ENCODE results near the gene NDUFB6.
A peak's percentile ranks its signal among the peaks of the same experiment; 100 is the strongest.
"Not testable (repeated sequence)": the region's sequence is repeated elsewhere in the genome, so short reads cannot be mapped to it uniquely, and the experiment has no call there.

The NDUFB6 gene

GRCh38 chr9:32551276-32552051 lies 21.5 kb downstream of the NDUFB6 start:
- DNase-seq (ENCODE audit: extremely low spot score) = peak; percentile 25
- ChIA-PET CTCF (no interaction called here), POLR2A (interaction anchor here (0.7 to 1.5 kb wide), 7 partner anchors 13 to 167 kb away, joined by 3 to 6 read pairs (median 3); partner anchors contain the start of genes ACO1, NDUFB6 and RIGI)

GRCh38 chr9:32550562-32551275 lies 22.2 kb downstream of the NDUFB6 start:
- POLR2A ChIA-PET = interaction anchor here (1.0 to 1.5 kb wide), 6 partner anchors 12 to 166 kb away, joined by 3 to 6 read pairs (median 3); partner anchors contain the start of genes ACO1 and NDUFB6
- DNase-seq (ENCODE audit: extremely low spot score) = peak; percentile 94
- TF ChIP-seq CTBP1 (IDR thresholded peaks at IDR 0.05; ENCODE audit: borderline replicate concordance) = no peak
- no peak for TF ChIP-seq FOXK2 (IDR thresholded peaks at IDR 0.05)
- TF ChIP-seq LEF1 (IDR thresholded peaks at IDR 0.05; ENCODE audit: borderline replicate concordance) = no peak
- TF ChIP-seq FOXA1 (IDR thresholded peaks at IDR 0.05) = no peak
- peak; percentile 39; the same call in 1 of the 2 replicates for TF ChIP-seq PKNOX1 (IDR thresholded peaks at IDR 0.05)
- TF ChIP-seq L3MBTL2 (conservative IDR thresholded peaks at IDR 0.05) = no peak
- TF ChIP-seq ELF4 (IDR thresholded peaks at IDR 0.05) = no peak

More at GRCh38 chr9:32551276-32552051, 21.5 kb downstream of the NDUFB6 start:
- TF ChIP-seq FOXM1 (IDR thresholded peaks at IDR 0.05; ENCODE audit: borderline replicate concordance) (no peak), L3MBTL2 (conservative IDR thresholded peaks at IDR 0.05) (peak; percentile 45; the same call in 1 of the 2 replicates)

GRCh38 chr9:32550150-32550561 lies 22.8 kb downstream of the NDUFB6 start:
- TF ChIP-seq NFRKB (IDR thresholded peaks at IDR 0.05) (no peak), SUZ12 (IDR thresholded peaks at IDR 0.05) (no peak), SP1 (IDR thresholded peaks at IDR 0.05) (no peak), PKNOX1 (IDR thresholded peaks at IDR 0.05) (no peak), FOXA1 (IDR thresholded peaks at IDR 0.05) (no peak), BHLHE40 (IDR thresholded peaks at IDR 0.05; ENCODE audit: borderline replicate concordance) (no peak), ELF4 (IDR thresholded peaks at IDR 0.05) (no peak), ARNT (IDR thresholded peaks at IDR 0.05) (no peak), L3MBTL2 (conservative IDR thresholded peaks at IDR 0.05) (no peak), FOXM1 (IDR thresholded peaks at IDR 0.05; ENCODE audit: borderline replicate concordance) (no peak), ZNF384 (IDR thresholded peaks at IDR 0.05) (no peak), FOXK2 (IDR thresholded peaks at IDR 0.05) (no peak), HDGF (IDR thresholded peaks at IDR 0.05; ENCODE audit: borderline replicate concordance) (no peak), CTBP1 (IDR thresholded peaks at IDR 0.05; ENCODE audit: borderline replicate concordance) (no peak), LEF1 (IDR thresholded peaks at IDR 0.05; ENCODE audit: borderline replicate concordance) (no peak), TARDBP (IDR thresholded peaks at IDR 0.05) (no peak)
- CTCF ChIA-PET = interaction anchor here (0.7 to 0.9 kb wide), 2 partner anchors 9 to 22 kb away, joined by 3 to 4 read pairs; no protein-coding TSS in a partner anchor
- peak; percentile 12 for DNase-seq (ENCODE audit: extremely low spot score)
- POLR2A ChIA-PET = interaction anchor here (1.0 to 1.5 kb wide), 6 partner anchors 11 to 166 kb away, joined by 3 to 6 read pairs (median 3); partner anchors contain the start of genes ACO1 and NDUFB6

More at GRCh38 chr9:32550562-32551275, 22.2 kb downstream of the NDUFB6 start:
- CTCF ChIA-PET = interaction anchor here (0.7 to 0.9 kb wide), 2 partner anchors 9 to 21 kb away, joined by 3 to 4 read pairs; no protein-coding TSS in a partner anchor

GRCh38 chr9:32548213-32548612 lies 24.7 kb downstream of the NDUFB6 start:
- POLR2A ChIA-PET; DNase-seq (ENCODE audit: extremely low spot score); CTCF ChIA-PET: not testable (repeated sequence)

GRCh38 chr9:32545884-32546283 lies 27.1 kb downstream of the NDUFB6 start:
- CTCF ChIA-PET = no interaction called here
- no peak for TF ChIP-seq CTBP1 (IDR thresholded peaks at IDR 0.05; ENCODE audit: borderline replicate concordance)
- no peak for TF ChIP-seq SP1 (IDR thresholded peaks at IDR 0.05)
- TF ChIP-seq FOXK2 (IDR thresholded peaks at IDR 0.05) = no peak
- no peak for TF ChIP-seq FOXM1 (IDR thresholded peaks at IDR 0.05; ENCODE audit: borderline replicate concordance)
- no peak for TF ChIP-seq LEF1 (IDR thresholded peaks at IDR 0.05; ENCODE audit: borderline replicate concordance)
- TF ChIP-seq FOXA1 (IDR thresholded peaks at IDR 0.05) = no peak
- TF ChIP-seq ZNF384 (IDR thresholded peaks at IDR 0.05) = no peak
- no peak for TF ChIP-seq PKNOX1 (IDR thresholded peaks at IDR 0.05)
- no peak for TF ChIP-seq TARDBP (IDR thresholded peaks at IDR 0.05)
- no peak for TF ChIP-seq BHLHE40 (IDR thresholded peaks at IDR 0.05; ENCODE audit: borderline replicate concordance)
- no peak for TF ChIP-seq HDGF (IDR thresholded peaks at IDR 0.05; ENCODE audit: borderline replicate concordance)
- TF ChIP-seq NFRKB (IDR thresholded peaks at IDR 0.05) = no peak
- no peak for DNase-seq (ENCODE audit: extremely low spot score)
- POLR2A ChIA-PET = no interaction called here

GRCh38 chr9:32543047-32543446 lies 29.9 kb downstream of the NDUFB6 start:
- ChIA-PET POLR2A (no interaction called here), CTCF (no interaction called here)
- TF ChIP-seq FOXM1 (IDR thresholded peaks at IDR 0.05; ENCODE audit: borderline replicate concordance) (no peak), CTBP1 (IDR thresholded peaks at IDR 0.05; ENCODE audit: borderline replicate concordance) (no peak), PKNOX1 (IDR thresholded peaks at IDR 0.05) (no peak), LEF1 (IDR thresholded peaks at IDR 0.05; ENCODE audit: borderline replicate concordance) (no peak), FOXK2 (IDR thresholded peaks at IDR 0.05) (no peak), ARNT (IDR thresholded peaks at IDR 0.05) (no peak), SP1 (IDR thresholded peaks at IDR 0.05) (no peak), HDGF (IDR thresholded peaks at IDR 0.05; ENCODE audit: borderline replicate concordance) (no peak), L3MBTL2 (conservative IDR thresholded peaks at IDR 0.05) (no peak), TARDBP (IDR thresholded peaks at IDR 0.05) (no peak), ZNF384 (IDR thresholded peaks at IDR 0.05) (no peak), NFRKB (IDR thresholded peaks at IDR 0.05) (no peak), ELF4 (IDR thresholded peaks at IDR 0.05) (no peak)
- no peak for DNase-seq (ENCODE audit: extremely low spot score)
